Suppressor macrophage treated with lipopolysaccharide for 4 hours (primary cell): ENCODE data around the gene AKNA.

Experiments
- DNase-seq: peaks from one replicate; pipeline ENCODE4 v3.0.0-alpha.2; 2020

AKNA gene

GRCh38 chr9:114395768-114396167 is 8.0 kb upstream of the AKNA start:
- no peak for DNase-seq

GRCh38 chr9:114395334-114395617 is 7.5 kb upstream of the AKNA start:
- DNase-seq = no peak

GRCh38 chr9:114394523-114395333 is 6.9 kb upstream of the AKNA start:
- DNase-seq = no peak

- DNase-seq = no peak
Observed at GRCh38 chr9:114392749-114393112, 4.9 kb upstream of the AKNA start.

- no peak for DNase-seq
Observed at GRCh38 chr9:114390952-114391351, 3.2 kb upstream of the AKNA start.

GRCh38 chr9:114389612-114390368 is 2.0 kb upstream of the AKNA start:
- no peak for DNase-seq

- DNase-seq = no peak
Observed at GRCh38 chr9:114388764-114389375, 1.1 kb upstream of the AKNA start.

GRCh38 chr9:114388357-114388682 is 538 bp upstream of the AKNA start:
- DNase-seq = no peak

- peak; percentile 57 for DNase-seq
Observed at GRCh38 chr9:114386886-114387679, 699 bp downstream of the AKNA start.

GRCh38 chr9:114386361-114386885 is 1.4 kb downstream of the AKNA start:
- DNase-seq = no peak

- peak; percentile 95 for DNase-seq
Observed at GRCh38 chr9:114385397-114386181, 2.2 kb downstream of the AKNA start.

- no peak for DNase-seq
Observed at GRCh38 chr9:114384836-114385396, 2.9 kb downstream of the AKNA start.

- no peak for DNase-seq
Observed at GRCh38 chr9:114384341-114384740, 3.4 kb downstream of the AKNA start.

- DNase-seq = no peak
Observed at GRCh38 chr9:114383521-114384231, 4.1 kb downstream of the AKNA start.

- DNase-seq = peak; percentile 66
Observed at GRCh38 chr9:114382699-114383520, 4.9 kb downstream of the AKNA start.

- no peak for DNase-seq
Observed at GRCh38 chr9:114378883-114379282, 8.9 kb downstream of the AKNA start.

- no peak for DNase-seq
Observed at GRCh38 chr9:114378016-114378415, 9.8 kb downstream of the AKNA start.

GRCh38 chr9:114376586-114377445 is 11.0 kb downstream of the AKNA start:
- no peak for DNase-seq
